Ishikawa (cell line): ENCODE results near the gene GRID2.

Source experiments
- CREB1 ChIP-seq: IDR thresholded peaks from 2 replicates; pipeline ENCODE4 v1.6.1; 2012; ENCODE audit warnings: low read depth
- REST ChIP-seq: IDR thresholded peaks from 2 replicates; pipeline ENCODE4 v1.6.1; 2012; ENCODE audit warnings: low read depth, mild to moderate bottlenecking
- TCF12 ChIP-seq: IDR thresholded peaks from 2 replicates; pipeline ENCODE4 v1.6.1; 2012; ENCODE audit warnings: low read depth
- YY1 ChIP-seq: IDR thresholded peaks from 2 replicates; pipeline ENCODE4 v1.6.1; 2012; ENCODE audit warnings: low read depth
- TF ChIP-seq, protein P1 (sequence below): IDR thresholded peaks from 2 replicates; pipeline ENCODE4 v1.6.1; 2012

GRCh38 chr4:93243262-93243661 is 939.5 kb downstream of the GRID2 start:
- TF ChIP-seq REST = no peak
- TF ChIP-seq CREB1 = no peak
- TF ChIP-seq TCF12 = no peak
- TF ChIP-seq, protein P1, sequence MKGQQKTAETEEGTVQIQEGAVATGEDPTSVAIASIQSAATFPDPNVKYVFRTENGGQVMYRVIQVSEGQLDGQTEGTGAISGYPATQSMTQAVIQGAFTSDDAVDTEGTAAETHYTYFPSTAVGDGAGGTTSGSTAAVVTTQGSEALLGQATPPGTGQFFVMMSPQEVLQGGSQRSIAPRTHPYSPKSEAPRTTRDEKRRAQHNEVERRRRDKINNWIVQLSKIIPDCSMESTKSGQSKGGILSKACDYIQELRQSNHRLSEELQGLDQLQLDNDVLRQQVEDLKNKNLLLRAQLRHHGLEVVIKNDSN = no peak
- no peak for TF ChIP-seq YY1
